Mammary epithelial cell (primary cell): ENCODE data around the gene RSPO1.

ENCODE experiments used
- CTCF ChIP-seq, 2 donors: IDR thresholded peaks in 1 of 2; conservative IDR thresholded peaks in 1 of 2; 2 replicates each; pipeline ENCODE4 v1.5.1; 2011 to 2012; ENCODE audit warnings: inconsistent platforms in 2 of 2, low read length in 2 of 2, mild to moderate bottlenecking in 2 of 2, control low read depth in 1 of 2, low read depth in 1 of 2; ENCODE audit not compliant: insufficient read depth in 1 of 2; ENCODE audit errors: extremely low read depth in 1 of 2
- EZH2 ChIP-seq: IDR thresholded peaks from 2 replicates; pipeline ENCODE4 v1.6.1; 2012; ENCODE audit warnings: low read length, inconsistent platforms, borderline replicate concordance

- TF ChIP-seq CTCF (conservative IDR thresholded peaks at IDR 0.05 in 1 of 2, IDR thresholded peaks at IDR 0.05 in 1 of 2; ENCODE audit: extremely low read depth in 1 of 2, insufficient read depth in 1 of 2, low read depth in 1 of 2, low read length in 2 of 2): no peak
- TF ChIP-seq EZH2: no peak
Observed at GRCh38 chr1:37622131-37622530, 12.6 kb downstream of the RSPO1 start.
